ENCODE measurements around the gene THOC7.

THOC7 gene

DNA sequence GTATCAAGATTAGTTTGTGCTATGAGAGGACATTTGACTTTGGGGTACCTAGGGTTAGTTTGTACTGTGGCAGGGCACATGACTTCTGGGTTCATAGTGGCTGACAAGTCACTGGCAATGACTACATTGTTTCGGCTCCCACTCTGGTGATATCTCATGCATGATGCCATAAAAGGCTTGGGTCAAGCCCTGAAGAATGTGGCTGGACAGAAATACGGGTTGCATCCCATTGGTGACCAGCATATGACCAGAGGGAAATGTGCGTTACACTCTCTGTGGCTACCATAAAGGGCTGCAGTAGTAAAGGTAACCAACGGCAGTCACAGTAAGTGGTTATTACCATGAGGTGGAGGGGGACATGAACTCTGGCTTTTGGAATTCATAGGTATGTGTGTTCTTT lies 18.4 kb downstream of the THOC7 start:
- no peak for DNase-seq (ENCODE audit: low spot score)

DNA sequence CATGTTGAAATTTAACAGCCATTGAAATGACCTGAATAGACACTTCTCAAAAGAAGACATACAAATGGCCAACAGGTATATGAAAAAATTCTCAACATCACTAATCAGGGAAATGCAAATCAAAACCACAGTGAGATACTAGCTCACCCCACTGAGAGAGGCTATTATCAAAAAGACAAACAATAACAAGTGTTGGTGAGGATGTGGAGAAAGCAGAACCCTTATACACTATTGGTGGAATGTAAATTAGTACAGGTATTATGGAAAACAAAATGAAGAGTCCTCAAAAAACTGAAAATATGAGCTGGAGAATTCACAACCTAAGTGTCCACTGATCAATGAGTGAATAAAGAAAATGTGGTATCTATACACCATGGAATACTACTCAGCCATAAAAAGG lies 21.5 kb downstream of the THOC7 start:
- no peak for DNase-seq (ENCODE audit: low spot score)

DNA sequence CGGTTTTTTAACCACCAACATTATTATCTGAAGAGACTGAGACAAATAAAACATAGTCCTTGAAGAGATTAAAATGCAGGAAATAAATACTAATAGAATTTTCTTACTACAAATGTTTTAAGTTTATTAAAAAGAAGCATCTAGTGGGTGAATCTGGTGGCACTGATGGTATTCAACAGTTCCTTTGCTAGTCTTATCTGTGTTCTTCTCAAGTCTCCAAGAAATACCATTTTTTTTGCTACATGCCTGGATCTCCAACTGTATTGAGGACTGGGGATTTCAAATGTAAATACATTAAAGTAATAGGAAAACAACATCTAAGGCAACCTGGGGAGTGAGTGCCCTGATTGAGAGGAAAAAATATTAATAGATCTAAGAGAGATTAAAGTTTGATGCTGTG lies 21.9 kb downstream of the THOC7 start:
- no peak for DNase-seq (ENCODE audit: low spot score)

DNA sequence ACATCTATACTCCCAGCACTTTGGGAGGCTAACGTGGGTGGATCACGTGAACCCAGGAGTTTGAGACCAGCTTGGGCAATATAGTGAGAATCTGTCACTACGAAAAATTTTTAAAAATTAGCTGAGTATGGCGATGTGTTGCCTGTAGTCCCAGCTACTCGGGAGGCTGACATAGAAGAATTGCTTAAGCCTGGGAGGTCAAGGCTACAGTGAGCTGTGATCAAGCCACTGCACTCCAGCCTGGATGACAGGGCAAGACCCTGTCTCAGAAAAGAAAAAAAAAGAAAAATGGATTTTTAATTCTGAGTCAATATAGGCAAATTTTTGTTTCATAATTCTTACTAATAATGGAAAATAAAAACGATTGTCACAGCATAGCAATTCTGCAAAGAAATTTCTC lies 31.2 kb downstream of the THOC7 start:
- no peak for DNase-seq (ENCODE audit: low spot score)

DNA sequence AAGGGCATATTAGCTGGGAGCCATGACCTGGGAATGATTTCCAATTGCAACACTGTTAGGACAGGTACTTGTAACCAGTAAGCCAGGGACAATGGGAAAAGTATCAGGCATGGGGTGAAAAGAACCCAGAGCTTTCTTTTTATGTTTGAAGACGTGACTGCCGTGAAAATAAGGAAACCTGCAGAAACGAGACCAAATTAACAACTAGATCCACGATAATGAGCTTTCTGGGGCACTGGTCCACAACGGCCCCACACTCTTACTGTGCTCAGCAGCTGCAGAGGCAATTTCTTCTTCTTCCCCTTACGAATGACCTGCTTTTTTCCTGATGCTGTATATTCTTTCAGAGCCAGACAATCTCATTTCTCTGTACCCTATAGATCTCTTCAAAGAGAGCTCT lies 33.1 kb downstream of the THOC7 start:
- DNase-seq (ENCODE audit: low spot score): no peak

DNA sequence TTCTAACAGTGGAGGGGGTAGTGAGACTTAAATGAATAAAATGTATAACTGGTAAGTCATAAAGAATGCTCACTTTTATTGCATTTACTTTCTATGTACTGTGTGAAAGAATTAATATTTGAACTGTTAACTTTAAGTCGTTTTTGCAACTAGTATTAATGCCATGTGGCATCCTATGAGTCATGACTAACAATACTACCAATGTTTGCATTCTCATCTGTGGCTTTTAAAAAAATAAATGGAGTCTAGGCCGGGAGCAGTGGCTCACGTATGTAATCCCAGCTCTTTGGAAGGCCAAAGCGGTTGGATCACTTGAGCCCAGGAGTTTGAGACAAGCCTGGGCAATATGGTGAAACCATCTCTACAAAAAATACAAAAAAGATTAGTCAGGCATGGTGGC lies 39.3 kb downstream of the THOC7 start:
- no peak for DNase-seq (ENCODE audit: low spot score)

DNA sequence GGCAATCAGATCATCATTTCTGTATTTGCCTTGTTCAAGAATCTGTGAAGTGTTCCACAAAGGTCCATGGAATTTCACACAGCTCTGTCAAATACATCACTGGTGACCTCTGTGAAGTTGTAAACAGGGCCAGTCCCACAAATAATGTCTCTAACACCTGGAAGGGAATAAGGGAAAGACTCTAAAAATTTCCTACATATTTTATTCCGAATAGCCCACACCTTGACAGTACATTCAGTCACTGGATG lies 44.5 kb downstream of the THOC7 start, which contains the start of gene C3orf49:
TSS of gene C3orf49 (plus strand) at position 149 of the 248 bp plus-strand sequence. CDS start 173 bp downstream, outside the sequence.
- DNase-seq (ENCODE audit: low spot score): no peak

DNA sequence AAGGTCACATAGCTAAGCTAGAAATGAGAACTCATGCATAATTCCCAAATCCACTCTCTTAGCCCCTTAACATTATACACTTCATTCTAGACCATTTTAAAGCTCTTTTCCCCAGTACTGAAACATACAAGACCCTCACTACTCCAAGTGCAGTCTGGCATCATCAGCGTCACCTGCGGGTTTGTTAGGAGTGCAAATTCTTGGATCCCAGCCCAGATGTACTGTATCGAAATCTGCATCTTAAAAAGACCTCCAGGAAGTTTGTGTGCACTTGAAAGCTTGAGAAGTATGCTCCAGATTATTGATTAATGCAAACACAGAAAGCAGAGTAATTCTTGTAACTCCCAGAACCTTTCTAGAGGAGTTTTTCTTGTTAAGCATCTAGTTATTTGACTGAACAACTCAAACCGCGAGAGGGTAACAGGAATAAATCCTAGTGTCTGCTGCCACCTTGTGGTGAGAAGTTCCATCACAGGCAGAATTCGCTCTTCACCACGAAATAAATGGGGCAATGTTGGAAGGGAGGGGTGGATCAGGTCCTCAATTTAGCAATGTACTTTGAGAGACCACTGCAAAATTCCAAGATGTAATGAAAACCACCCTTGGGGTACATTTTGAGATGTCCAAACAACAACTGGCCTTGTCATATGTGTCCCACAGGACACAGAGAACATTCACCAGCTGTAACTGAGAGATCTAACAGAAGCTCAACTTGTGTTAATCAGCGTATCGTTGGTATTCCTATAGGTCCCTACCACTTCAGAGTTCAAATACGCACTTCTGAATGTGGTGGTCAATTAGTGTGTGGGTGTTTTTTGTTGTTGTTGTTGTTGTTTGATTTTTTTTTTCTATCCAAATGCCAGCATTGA lies 45.1 kb downstream of the THOC7 start:
- DNase-seq (ENCODE audit: low spot score): peak; percentile 52

DNA sequence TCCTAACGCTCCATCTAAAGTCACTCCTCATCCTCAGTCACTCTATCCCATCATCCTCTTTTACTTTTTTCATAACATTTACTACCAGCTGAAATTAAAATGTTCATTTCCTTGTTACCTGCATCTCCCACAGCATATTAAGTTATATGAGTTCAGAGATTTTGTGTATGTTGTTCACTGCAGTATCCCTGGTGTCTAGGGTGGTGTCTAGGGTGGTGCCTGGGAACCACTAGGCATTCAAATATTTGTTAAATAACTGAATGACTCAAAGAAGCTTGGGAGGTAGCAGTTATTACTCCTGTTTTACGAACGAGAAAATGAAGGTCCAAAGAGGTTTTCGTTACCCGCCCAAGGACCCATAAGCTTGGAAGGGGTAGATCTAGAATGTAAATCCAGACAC lies 46.4 kb downstream of the THOC7 start:
- DNase-seq (ENCODE audit: low spot score): no peak

DNA sequence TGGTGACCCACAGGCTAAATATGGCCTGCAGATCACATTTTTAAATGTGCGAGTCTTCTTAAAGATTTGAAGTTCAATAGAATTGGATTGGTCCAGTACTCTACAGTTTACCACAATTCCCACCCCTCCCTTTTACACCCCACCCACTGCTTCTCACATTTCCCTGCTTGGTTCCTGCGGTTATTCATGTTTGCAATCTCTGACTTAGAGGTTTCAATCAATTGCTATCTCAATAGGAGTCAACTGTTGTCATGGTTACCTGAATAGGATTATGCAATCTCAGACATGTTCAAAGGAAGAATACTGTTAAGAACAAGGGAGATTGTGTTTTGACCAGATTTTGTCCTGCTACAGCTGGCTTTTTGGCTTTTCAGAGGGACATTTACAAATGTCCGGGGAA lies 49.4 kb downstream of the THOC7 start:
- no peak for DNase-seq (ENCODE audit: low spot score)

DNA sequence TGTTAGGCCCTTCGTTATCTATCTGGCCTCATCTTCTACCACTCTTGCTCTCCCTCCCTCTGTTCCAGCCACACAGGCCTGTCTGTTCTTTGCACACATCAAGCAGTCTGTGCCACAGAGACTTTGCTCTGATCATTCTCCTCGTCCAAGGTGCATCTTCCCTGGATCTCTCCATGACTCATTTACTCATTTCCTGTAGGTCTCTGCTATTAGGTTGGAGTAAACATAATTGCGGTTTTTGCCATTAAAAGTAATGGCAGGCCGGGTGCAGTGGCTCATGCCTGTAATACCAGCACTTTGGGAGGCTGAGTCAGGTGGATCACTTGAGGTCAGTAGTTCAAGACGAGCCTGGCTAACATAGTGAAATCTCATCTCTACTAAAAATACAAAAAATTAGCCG lies 54.0 kb downstream of the THOC7 start:
- no peak for DNase-seq (ENCODE audit: low spot score)

DNA sequence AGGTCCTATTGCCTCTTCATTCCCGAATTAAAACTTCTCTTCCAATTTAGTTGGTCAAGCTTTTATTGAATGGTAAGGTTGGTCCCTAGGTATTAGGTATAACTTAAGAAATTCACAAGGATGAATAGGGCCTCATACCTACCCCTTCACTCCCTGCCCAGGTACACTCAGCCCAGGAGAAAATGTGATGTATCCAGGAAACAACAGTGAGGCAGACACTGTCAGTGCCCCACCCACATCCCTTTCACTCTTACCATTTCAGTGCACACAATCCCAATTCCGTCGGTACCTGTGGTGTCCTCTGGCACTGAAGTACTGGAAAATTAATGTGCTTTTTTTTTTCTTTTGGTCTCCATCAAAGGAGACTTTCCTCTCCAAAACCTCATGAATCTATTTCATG lies 55.0 kb downstream of the THOC7 start:
- no peak for DNase-seq (ENCODE audit: low spot score)

DNA sequence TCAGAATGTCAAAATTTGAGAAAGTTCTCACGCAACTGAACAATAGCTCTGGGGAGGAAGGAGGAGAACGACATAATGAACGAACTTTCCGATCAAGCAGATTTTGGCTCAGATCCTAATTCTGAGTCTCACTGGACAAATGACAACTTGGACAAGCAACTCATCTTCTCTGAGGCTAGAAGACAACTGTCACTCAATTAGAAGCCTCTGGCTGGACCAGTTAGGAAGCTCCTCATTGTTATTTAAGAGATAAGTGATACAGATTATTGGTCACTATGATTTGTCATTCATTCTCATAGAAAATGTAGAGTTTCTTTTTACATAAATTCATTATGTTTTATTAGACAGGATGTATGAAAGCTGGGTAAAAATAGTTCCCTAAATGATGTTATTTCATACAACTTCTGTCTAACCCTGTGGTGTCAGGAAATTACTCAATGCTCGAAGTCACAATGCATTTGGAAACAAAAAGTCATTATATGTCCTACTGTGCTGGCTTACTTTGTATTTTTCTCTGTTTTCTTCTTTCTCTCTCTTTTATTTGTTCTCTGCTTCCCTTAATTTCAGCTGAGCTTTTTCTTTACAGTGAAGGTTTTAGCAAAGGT lies 55.5 kb downstream of the THOC7 start:
- DNase-seq (ENCODE audit: low spot score): peak; percentile 19

DNA sequence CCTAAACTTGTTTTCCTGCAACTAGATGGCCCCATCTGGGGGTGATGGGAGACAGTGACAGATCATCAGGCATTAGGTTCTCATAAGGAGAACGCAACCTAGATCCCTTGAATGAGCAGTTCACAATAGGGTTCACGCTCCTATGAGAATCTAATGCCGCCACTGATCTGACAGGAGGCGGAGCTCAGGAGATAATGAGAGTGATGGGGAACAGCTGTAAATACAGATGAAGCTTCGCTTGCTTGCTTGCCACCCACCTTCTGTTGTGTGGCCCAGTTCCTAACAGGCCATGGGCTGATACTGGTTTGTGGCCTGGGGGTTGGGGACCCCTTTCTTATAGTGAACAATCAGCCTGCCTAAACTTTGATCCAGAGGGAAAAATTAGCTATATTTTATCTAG lies 59.7 kb downstream of the THOC7 start:
- no peak for DNase-seq (ENCODE audit: low spot score)

DNA sequence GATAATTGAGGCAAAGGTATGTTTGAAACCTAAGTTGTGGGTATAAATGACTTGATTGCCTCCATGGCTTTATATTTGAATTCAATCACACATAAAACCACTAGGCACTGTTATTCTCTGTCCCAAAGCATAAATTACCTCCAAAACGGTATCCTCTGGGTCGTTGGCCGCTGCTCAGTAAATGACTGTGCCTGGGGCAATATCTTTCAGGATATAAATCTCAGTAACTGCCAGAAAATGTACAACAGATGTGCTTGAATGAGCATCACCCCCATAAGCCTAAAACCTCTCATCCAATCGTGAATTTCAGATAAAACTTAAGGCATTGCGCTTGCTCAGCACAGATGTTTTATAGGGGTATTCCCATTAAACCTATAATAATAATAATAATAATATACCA lies 63.5 kb downstream of the THOC7 start:
- no peak for DNase-seq (ENCODE audit: low spot score)

DNA sequence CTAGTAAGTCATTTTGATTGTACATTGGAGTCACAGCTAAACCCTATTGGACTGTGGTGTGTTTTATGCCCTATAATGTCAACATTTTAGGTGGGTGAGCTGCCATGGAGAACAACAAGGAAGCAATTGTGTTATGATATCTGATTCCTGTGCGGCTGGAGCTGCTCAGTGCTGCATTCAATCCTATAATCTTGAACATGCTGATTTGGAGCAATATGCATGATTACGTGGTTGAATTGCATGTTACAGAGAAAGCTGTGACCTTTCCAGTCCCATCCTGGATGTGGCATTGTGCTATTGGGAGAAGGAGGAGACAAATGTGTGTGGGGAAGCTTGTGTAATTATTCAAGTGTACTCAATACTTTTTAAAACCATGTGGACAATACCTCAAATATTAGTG lies 64.7 kb downstream of the THOC7 start:
- DNase-seq (ENCODE audit: low spot score): no peak

DNA sequence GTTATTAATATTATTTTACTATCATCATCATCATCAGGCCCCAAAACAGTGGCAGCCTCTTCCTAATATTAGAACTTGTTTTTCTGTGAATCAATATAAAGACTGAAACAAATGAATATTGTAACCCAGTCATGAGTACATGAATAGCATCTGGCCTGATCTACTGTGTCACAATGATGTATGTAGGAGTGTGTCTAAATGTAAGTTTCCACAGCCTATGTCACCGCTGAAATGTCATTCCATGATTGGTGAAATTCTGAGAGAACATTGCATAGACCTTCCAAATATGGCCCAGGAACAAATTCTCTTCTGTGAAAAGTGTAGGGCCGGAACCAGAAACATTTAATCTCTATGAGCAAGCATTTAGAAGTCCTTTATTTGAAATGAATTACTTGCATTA lies 65.1 kb downstream of the THOC7 start:
- no peak for DNase-seq (ENCODE audit: low spot score)

DNA sequence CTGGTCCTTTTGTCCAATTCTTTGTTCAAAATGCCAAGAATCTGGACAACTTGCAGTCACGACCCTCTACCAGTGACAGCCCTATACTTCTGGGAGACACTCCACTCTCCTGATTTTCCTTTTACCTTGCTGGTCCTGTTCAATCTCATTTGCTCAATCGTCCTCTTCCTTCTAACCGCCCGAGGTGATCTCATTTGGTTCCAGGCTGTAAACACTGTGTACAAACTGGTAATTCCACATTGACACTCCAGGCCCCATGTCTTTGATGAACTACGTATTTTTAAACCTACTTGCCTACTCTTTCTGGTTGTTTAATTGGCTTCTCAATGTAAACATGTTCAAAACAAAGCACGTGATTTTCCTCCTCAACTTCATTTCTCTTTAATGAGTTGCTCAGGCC lies 68.2 kb downstream of the THOC7 start:
- no peak for DNase-seq (ENCODE audit: low spot score)

DNA sequence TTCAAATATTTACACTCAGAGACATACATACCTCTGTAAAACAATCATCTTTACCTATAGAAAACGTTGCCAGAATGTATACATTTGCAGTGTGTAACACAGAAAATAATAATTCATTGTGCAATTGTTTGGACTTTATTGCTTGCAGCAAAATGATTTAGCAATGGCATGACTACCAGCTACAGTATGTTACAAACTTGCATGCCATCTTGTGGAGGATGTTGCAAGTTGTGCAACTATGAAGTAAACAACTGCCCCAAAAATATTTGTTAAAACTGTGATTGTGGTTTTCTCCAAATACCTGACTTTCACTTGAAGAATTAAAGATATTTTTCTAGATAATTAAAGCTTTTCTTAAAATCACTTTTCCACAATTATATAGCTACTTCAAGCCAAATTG lies 71.6 kb downstream of the THOC7 start:
- DNase-seq (ENCODE audit: low spot score): no peak
